ENCODE measurements around the gene CDH12.

CDH12 gene

DNA sequence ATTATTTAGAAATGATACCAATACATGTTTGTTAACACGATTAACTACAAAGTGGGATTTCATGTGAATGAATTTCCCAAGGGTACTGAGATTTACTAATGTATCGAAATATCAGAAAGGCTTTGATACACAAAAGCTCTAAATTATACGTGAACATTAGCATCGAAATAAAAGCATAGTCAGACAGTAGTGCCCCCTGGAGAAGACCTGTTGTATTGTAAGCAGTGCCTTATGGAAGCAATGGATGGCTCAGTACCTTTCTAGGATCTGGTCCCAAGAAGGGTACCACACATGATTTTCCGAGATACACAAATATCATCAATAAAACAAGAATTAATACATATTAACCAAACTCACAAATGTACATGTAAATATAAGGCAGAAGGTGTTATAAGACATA lies 153.8 kb downstream of the CDH12 start:
- H3K4me1 ChIP-seq (ENCODE audit: insufficient read depth, low read length, severe bottlenecking): no peaks in the 10 kb centered on the region
- H4K20me1 ChIP-seq (ENCODE audit: insufficient read depth, low read length): no peaks in the 10 kb centered on the region
- H3K79me2 ChIP-seq (ENCODE audit: insufficient read depth, low read length): no peaks in the 10 kb centered on the region
- H3K9ac ChIP-seq (ENCODE audit: low read length): no peak overlapping the region
- H3K36me3 ChIP-seq (ENCODE audit: insufficient read depth, low read length): no peaks in the 10 kb centered on the region
- no peaks in the 10 kb centered on the region for H3K9me2 ChIP-seq (ENCODE audit: low read depth, low read length)
- no peak for TF ChIP-seq EZH2 (IDR thresholded peaks at IDR 0.05; ENCODE audit: borderline replicate concordance, low read length)
- TF ChIP-seq, protein P1, sequence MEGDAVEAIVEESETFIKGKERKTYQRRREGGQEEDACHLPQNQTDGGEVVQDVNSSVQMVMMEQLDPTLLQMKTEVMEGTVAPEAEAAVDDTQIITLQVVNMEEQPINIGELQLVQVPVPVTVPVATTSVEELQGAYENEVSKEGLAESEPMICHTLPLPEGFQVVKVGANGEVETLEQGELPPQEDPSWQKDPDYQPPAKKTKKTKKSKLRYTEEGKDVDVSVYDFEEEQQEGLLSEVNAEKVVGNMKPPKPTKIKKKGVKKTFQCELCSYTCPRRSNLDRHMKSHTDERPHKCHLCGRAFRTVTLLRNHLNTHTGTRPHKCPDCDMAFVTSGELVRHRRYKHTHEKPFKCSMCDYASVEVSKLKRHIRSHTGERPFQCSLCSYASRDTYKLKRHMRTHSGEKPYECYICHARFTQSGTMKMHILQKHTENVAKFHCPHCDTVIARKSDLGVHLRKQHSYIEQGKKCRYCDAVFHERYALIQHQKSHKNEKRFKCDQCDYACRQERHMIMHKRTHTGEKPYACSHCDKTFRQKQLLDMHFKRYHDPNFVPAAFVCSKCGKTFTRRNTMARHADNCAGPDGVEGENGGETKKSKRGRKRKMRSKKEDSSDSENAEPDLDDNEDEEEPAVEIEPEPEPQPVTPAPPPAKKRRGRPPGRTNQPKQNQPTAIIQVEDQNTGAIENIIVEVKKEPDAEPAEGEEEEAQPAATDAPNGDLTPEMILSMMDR (IDR thresholded peaks at IDR 0.05; ENCODE audit: low read length): peak; percentile 17; the same call in 1 of the 2 replicates
- H3K27me3 ChIP-seq (ENCODE audit: insufficient read depth, low read length): no peaks in the 10 kb centered on the region
- H3K4me2 ChIP-seq (ENCODE audit: low read length): no peak overlapping the region
- H3K4me3 ChIP-seq (ENCODE audit: low read depth, low read length, poor library complexity, severe bottlenecking): no peak overlapping the region
- H3K9me3 ChIP-seq (ENCODE audit: low read length): no peaks in the 10 kb centered on the region
- no peaks in the 10 kb centered on the region for H3F3A ChIP-seq (ENCODE audit: insufficient read depth, low read length)
- H2AFZ ChIP-seq (ENCODE audit: low read length): no peak overlapping the region
- no peak overlapping the region for H3K27ac ChIP-seq (ENCODE audit: low read depth, low read length, poor library complexity, severe bottlenecking)

DNA sequence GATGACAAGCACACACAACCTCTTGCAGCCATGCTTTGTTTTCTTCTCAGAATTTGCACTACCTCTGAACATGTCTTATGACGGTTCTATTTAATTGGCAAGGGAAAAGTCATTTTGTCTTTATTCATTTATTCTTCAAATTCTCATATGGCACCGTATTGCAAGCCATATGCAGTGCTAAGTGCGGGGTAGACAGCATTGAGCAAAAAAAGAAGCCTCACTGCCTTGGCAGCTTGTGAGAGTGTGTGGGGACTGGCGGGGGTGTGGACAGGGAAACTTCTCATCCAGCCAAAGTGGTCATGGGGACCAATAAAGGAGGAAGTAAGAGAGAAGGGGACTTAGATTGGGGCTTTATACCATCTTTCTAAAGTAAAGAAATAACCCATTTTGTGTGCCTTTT lies 160.0 kb downstream of the CDH12 start:
- no peaks in the 10 kb centered on the region for H4K20me1 ChIP-seq (ENCODE audit: insufficient read depth, low read length)
- no peaks in the 10 kb centered on the region for H3K4me1 ChIP-seq (ENCODE audit: insufficient read depth, low read length, severe bottlenecking)
- no peak overlapping the region for H3K9ac ChIP-seq (ENCODE audit: low read length)
- TF ChIP-seq, protein P1 (IDR thresholded peaks at IDR 0.05; ENCODE audit: low read length): no peak
- TF ChIP-seq EZH2 (IDR thresholded peaks at IDR 0.05; ENCODE audit: borderline replicate concordance, low read length): no peak
- H3K27me3 ChIP-seq (ENCODE audit: insufficient read depth, low read length): no peaks in the 10 kb centered on the region
- no peaks in the 10 kb centered on the region for H3K79me2 ChIP-seq (ENCODE audit: insufficient read depth, low read length)
- no peak overlapping the region for H3K4me2 ChIP-seq (ENCODE audit: low read length)
- H3K36me3 ChIP-seq (ENCODE audit: insufficient read depth, low read length): no peaks in the 10 kb centered on the region
- no peaks in the 10 kb centered on the region for H3K9me2 ChIP-seq (ENCODE audit: low read depth, low read length)
- no peak overlapping the region for H3K4me3 ChIP-seq (ENCODE audit: low read depth, low read length, poor library complexity, severe bottlenecking)
- H3F3A ChIP-seq (ENCODE audit: insufficient read depth, low read length): no peaks in the 10 kb centered on the region
- H3K9me3 ChIP-seq (ENCODE audit: low read length): no peaks in the 10 kb centered on the region
- no peak overlapping the region for H3K27ac ChIP-seq (ENCODE audit: low read depth, low read length, poor library complexity, severe bottlenecking)
- no peak overlapping the region for H2AFZ ChIP-seq (ENCODE audit: low read length)

DNA sequence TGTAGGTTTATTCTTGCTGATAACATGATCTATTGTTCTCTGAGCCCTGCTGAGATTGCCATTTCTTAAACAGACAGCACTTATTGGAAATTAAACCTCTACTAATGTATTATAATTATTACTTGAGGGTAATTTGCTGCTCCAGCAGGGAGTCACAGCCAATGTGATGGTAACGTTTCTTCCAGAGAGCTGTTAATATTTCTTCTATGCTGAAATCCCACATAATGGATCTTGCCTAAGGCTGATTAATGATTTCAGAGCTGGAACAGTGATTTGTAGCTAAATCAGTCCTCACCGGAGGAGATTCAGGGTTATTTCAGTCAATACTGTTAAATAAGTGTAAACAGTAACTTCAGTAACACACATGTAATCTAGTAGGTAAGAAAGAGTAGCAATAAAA lies 170.1 kb downstream of the CDH12 start:
- no peak overlapping the region for H3K27ac ChIP-seq (ENCODE audit: low read depth, low read length, poor library complexity, severe bottlenecking)
- no peak overlapping the region for H2AFZ ChIP-seq (ENCODE audit: low read length)
- no peaks in the 10 kb centered on the region for H3K27me3 ChIP-seq (ENCODE audit: insufficient read depth, low read length)
- H3K9me2 ChIP-seq (ENCODE audit: low read depth, low read length): no peaks in the 10 kb centered on the region
- TF ChIP-seq EZH2 (IDR thresholded peaks at IDR 0.05; ENCODE audit: borderline replicate concordance, low read length): no peak
- TF ChIP-seq, protein P1 (IDR thresholded peaks at IDR 0.05; ENCODE audit: low read length): no peak
- no peak overlapping the region for H3K4me3 ChIP-seq (ENCODE audit: low read depth, low read length, poor library complexity, severe bottlenecking)
- H3K36me3 ChIP-seq (ENCODE audit: insufficient read depth, low read length): no peaks in the 10 kb centered on the region
- no peak overlapping the region for H3K4me2 ChIP-seq (ENCODE audit: low read length)
- no peaks in the 10 kb centered on the region for H4K20me1 ChIP-seq (ENCODE audit: insufficient read depth, low read length)
- no peaks in the 10 kb centered on the region for H3K4me1 ChIP-seq (ENCODE audit: insufficient read depth, low read length, severe bottlenecking)
- no peaks in the 10 kb centered on the region for H3K9me3 ChIP-seq (ENCODE audit: low read length)
- H3K79me2 ChIP-seq (ENCODE audit: insufficient read depth, low read length): no peaks in the 10 kb centered on the region
- H3F3A ChIP-seq (ENCODE audit: insufficient read depth, low read length): no peaks in the 10 kb centered on the region
- H3K9ac ChIP-seq (ENCODE audit: low read length): no peak overlapping the region

Measured in OCI-LY1 (cell line).